ENCODE data around the gene SH2D7. TPM values are rescaled to one million over a fixed set of nuclear protein-coding genes. Genes with fewer than 3 reads are reported as not detected.

The SH2D7 gene
- polyA plus RNA-seq, 1 donor = 0.09 TPM

- no peak for DNase-seq (ENCODE audit: low read depth)
Observed at GRCh38 chr15:78077871-78078210, 14.5 kb upstream of the SH2D7 start.

- no peak for DNase-seq (ENCODE audit: low read depth)
Observed at GRCh38 chr15:78079298-78080087, 12.9 kb upstream of the SH2D7 start.

DNA sequence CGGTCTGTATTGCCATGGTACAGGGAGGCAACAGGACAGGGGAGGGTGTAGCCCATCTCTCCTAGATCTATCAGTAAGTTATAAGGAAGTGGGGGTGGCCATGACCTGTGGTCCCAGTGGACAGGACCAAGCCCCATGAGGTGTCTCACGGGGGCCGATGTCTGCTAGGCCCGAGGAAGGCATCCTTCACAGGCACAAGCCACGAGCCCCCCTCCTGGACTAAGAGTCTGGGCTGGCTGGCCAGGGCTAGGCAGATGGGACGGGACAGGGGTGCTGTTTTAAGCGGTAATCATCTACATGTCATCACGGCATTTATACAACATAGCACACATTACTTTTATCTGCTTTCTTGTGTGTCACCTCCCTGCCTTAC is 12.3 kb upstream of the SH2D7 start:
- DNase-seq (ENCODE audit: low read depth) = no peak

- no peak for DNase-seq (ENCODE audit: low read depth)
Observed at GRCh38 chr15:78082106-78082742, 10.1 kb upstream of the SH2D7 start.

GRCh38 chr15:78082743-78083110 is 9.6 kb upstream of the SH2D7 start:
- no peak for DNase-seq (ENCODE audit: low read depth)

GRCh38 chr15:78083186-78083585 is 9.2 kb upstream of the SH2D7 start:
- no peak for DNase-seq (ENCODE audit: low read depth)

DNA sequence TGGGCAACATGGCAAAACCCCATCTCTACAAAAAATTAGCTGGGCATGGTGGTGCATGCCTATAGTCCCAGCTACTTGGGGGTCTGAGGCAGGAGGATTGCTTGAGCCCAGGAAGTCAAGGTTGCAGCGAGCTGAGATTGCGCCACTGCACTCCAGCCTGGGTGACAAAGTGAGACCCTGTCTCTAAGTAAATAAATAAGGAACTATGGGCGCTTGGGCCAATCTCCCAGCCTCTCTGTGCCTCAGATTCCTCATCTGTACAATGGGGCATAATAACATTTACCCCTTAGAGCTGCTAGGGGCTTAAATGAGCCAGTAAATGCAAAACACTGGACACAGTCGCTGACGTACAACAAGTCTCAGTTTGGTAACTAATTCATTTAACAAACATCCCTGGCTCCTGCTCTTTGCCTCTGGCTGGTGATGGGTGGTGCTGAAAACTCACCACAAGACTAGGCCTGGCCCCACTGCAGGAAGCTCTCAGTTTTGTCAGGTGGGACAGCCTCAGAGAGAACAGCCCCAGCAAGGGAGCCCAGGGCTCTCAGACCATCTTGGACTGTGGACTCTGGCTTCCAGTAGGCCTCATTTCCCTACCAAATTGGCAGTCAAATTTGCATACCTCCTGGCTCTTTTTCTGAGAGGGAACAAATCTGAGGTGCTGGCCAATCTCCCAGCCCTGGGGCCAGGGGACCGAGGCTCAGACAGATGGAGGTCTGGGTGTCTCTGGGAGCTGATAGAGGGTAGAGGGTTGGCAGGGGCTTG is 8.5 kb upstream of the SH2D7 start:
- DNase-seq (ENCODE audit: low read depth) = no peak

DNA sequence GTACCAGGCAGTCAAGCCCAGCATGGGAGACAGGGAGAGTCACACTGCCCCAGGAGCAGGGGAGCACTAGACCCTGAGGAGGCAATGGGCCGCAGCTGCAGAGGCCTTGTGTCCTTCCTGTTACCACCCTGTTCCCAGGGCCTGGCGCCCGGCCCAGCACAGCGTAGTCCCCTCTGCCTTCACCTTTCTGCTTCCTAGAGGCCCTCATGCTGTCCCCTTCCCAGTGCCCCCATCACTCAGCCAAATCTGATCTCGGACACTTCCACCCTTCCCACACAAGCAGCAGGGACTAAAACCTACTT is 8.0 kb upstream of the SH2D7 start:
- no peak for DNase-seq (ENCODE audit: low read depth)

DNA sequence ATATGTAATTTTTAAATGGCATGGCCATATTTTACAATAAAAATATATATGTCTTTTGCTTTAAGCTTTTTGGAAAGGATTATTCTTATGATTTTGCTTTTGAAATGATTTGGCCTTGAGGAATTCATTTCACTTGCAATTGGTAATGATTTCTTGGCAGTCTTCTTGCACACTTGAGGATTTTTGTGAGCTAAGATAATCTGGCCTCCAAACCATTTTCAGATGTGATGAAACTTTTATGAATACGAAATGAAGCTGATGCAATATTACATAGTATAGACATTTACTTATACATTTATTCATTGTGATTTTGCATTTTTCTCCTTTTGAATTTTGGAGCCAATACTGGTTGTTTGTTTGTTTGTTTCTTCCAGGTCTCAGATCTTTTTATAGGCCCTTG is 6.4 kb upstream of the SH2D7 start:
- DNase-seq (ENCODE audit: low read depth) = no peak

DNA sequence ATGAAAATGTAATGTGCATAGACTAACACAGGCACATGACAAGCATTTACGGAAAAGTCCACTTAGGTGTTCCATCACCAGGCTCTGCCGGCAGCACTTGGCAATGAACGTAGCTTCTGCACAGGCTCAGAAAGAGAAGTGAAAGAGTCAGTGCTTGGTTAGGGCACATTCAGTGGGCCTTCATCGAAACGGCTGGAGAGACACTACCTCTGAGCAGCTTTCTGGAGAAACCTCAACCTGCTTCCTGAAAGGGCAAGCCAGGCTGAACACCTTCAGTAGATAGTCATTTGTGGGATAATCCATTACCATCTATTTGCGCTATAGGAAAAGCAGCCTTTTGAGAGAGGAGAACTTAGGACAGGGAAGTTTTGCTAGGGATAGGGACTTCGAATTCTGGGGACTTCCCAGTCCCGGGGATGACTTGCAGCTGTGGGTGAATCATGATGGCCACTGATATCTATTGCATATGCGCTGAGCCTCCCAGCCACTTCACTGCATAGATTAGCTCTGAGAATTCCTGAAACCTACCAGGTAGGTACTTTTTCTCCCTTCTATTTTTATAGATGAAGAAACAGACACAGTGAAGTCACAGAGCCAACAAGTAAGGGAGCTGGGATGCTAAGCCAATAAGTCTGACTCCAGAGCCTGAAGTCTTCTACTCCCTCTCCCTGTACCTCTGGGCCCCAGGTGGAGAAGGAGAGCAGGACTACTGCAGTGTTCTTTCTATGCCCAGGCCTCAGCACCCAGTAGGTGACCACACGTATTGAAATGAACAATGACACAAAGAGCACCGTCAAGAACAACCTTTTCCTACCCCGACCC is 4.2 kb upstream of the SH2D7 start:
- DNase-seq (ENCODE audit: low read depth) = no peak

- DNase-seq (ENCODE audit: low read depth) = no peak
Observed at GRCh38 chr15:78088773-78089080, 3.6 kb upstream of the SH2D7 start.

GRCh38 chr15:78090422-78091063 is 1.8 kb upstream of the SH2D7 start:
- DNase-seq (ENCODE audit: low read depth) = no peak

GRCh38 chr15:78093242-78094020 is 1.1 kb downstream of the SH2D7 start:
- no peak for DNase-seq (ENCODE audit: low read depth)

- no peak for DNase-seq (ENCODE audit: low read depth)
Observed at GRCh38 chr15:78097667-78098066, 5.3 kb downstream of the SH2D7 start.

DNA sequence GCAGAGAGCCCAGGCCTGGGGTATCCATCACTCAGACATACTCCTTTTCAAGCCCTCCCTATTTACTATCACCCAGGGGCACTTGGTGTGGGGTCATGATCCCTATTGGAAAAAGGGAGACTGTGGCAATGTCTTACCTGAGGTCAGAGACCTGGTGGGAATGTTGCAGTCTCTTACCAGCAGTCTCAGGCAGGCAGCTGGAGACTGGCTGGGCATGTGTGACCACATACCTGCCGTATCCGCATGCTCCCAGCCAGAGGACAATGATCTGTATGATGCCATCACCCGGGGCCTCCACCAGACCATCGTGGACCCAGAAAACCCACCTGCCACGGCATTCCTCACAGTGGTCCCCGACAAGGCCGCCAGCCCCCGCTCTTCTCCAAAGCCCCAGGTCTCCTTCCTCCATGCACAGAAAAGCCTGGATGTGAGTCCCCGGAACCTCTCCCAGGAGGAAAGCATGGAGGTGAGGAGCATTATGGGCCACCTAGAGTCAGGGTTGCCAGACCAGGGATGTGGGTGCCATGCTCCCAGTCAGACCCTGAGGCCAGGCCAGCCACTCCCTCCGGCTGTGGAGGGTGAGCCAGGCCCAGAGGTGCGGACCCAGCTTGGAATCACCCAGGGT is 5.9 kb downstream of the SH2D7 start:
- DNase-seq (ENCODE audit: low read depth) = no peak

DNA sequence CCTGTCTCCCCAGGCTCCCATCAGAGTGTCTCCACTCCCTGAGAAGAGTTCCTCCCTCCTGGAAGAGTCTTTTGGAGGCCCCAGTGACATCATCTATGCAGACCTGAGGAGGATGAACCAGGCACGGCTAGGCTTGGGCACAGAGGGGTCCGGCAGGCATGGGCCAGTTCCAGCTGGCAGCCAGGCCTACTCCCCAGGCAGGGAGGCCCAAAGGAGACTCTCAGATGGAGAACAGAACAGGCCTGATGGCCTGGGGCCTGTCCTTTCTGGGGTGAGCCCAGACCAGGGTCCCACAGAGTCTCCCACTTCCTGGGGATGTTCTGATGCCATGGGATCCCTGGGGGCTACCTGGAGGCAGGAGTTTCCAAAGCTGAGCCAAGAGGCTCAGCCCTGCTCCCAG is 8.5 kb downstream of the SH2D7 start:
- DNase-seq (ENCODE audit: low read depth) = no peak

GRCh38 chr15:78101423-78102105 is 9.2 kb downstream of the SH2D7 start:
- no peak for DNase-seq (ENCODE audit: low read depth)

DNA sequence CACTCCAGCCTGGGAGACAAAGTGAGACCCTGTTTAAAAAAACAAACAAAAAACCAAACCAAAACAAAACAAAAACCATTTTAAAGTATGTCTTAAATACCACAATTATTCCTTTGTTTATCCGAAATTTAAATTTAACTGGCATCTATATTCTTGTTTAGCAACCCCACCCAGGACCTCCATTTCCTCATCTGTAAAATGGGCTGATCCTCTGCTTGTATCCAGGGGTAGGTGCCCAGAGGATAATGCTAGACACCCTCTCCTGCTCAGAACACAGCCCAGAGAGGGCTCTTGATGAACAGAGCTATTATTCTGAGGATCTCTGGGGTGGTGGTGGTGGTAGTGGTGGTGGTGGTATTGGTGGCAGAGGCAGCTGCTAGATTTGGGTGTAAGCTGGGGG is 9.8 kb downstream of the SH2D7 start:
- no peak for DNase-seq (ENCODE audit: low read depth)

- no peak for DNase-seq (ENCODE audit: low read depth)
Observed at GRCh38 chr15:78102741-78103140, 10.4 kb downstream of the SH2D7 start.
